Breast epithelium (tissue), 4 donors: ENCODE measurements around the gene DOCK10. TPM values are rescaled to one million over a fixed set of nuclear protein-coding genes. Genes with fewer than 3 reads are reported as not detected.

Experiments used
- DNase-seq, 2 donors: peaks; one replicate each; pipeline ENCODE4 v3.0.0-alpha.2; 2019; ENCODE audit warnings: low spot score in 2 of 2
- H3K27ac ChIP-seq, 2 donors: fragments of 200-600 bp; sonication (generic) in 1 of 2; one replicate each; pipeline ENCODE4 v1.5.1; 2016 to 2019; ENCODE audit warnings: mild to moderate bottlenecking in 1 of 2
- H3K27me3 ChIP-seq, 2 donors: fragments of 200-600 bp; sonication (generic) in 1 of 2; one replicate each; pipeline versions ENCODE4 v1.5.1 to v1.6.0; 2017 to 2019; ENCODE audit warnings: control low read depth in 1 of 2, mild to moderate bottlenecking in 1 of 2
- H3K36me3 ChIP-seq: fragments of 200-600 bp; one replicate; pipeline ENCODE4 v1.5.1; 2019
- H3K4me1 ChIP-seq, 2 donors: fragments of 200-600 bp; sonication (generic); one replicate each; pipeline ENCODE4 v1.5.1; 2016 to 2019; ENCODE audit warnings: control low read depth in 1 of 2
- H3K4me3 ChIP-seq, 3 donors: fragments of 200-600 bp; sonication (generic); 1 replicate in 2 of 3; 2 replicates in 1 of 3; pipeline ENCODE4 v1.5.1; 2016 to 2019; ENCODE audit warnings: mild to moderate bottlenecking in 3 of 3, moderate library complexity in 2 of 3
- H3K9me3 ChIP-seq, 2 donors: fragments of 200-600 bp; sonication (generic) in 1 of 2; one replicate each; pipeline ENCODE4 v1.5.1; 2016 to 2019; ENCODE audit warnings: control low read depth in 1 of 2
- POLR2A ChIP-seq: fragments of 450-650 bp; IDR thresholded peaks from one replicate; pipeline ENCODE4 v1.6.1; 2016; ENCODE audit warnings: antibody characterized with exemption, mild to moderate bottlenecking, moderate library complexity
- POLR2AphosphoS5 ChIP-seq, 3 donors: sonication (generic); formaldehyde crosslinking; IDR thresholded peaks; one replicate each; pipeline ENCODE4 v1.6.1; 2017; ENCODE audit warnings: antibody characterized with exemption in 3 of 3
- intact Hi-C: fragments of 100-400 bp; cut with DNase I; formaldehyde crosslinking; loops from one replicate; pipeline ENCODE4 v1.15.1; 2023; ENCODE audit warnings: low total_unique reads
- total RNA-seq, 3 donors: library from RNA; depleted of rRNA; stranded (reverse); fragments of >200 nt; gene quantifications; one replicate each; pipeline ENCODE4 v1.1.0, GENCODE V29; 2016
- TF ChIP-seq, protein P1 (sequence below), 3 donors: fragments of 450-650 bp; IDR thresholded peaks; one replicate each; pipeline ENCODE4 v1.5.1; 2016 to 2017; ENCODE audit warnings: antibody characterized with exemption in 3 of 3, mild to moderate bottlenecking in 3 of 3, moderate library complexity in 3 of 3

DOCK10 gene
- total RNA-seq, 3 donors from 2014 or later = 13.8 to 23.9 (median 15.4) TPM

- H3K27ac ChIP-seq = peak overlapping the region in 1 of 2 donors; percentile 21
- H3K27me3 ChIP-seq = no peaks in the 10 kb centered on the region
- intact Hi-C loops = loop anchor here (2.0 kb wide), 1 partner anchor 73 kb away; no protein-coding TSS in a partner anchor
- H3K4me1 ChIP-seq = no peaks in the 10 kb centered on the region
- H3K9me3 ChIP-seq = no peaks in the 10 kb centered on the region
- no peak for DNase-seq
- H3K36me3 ChIP-seq = no peaks in the 10 kb centered on the region
- TF ChIP-seq, protein P1, sequence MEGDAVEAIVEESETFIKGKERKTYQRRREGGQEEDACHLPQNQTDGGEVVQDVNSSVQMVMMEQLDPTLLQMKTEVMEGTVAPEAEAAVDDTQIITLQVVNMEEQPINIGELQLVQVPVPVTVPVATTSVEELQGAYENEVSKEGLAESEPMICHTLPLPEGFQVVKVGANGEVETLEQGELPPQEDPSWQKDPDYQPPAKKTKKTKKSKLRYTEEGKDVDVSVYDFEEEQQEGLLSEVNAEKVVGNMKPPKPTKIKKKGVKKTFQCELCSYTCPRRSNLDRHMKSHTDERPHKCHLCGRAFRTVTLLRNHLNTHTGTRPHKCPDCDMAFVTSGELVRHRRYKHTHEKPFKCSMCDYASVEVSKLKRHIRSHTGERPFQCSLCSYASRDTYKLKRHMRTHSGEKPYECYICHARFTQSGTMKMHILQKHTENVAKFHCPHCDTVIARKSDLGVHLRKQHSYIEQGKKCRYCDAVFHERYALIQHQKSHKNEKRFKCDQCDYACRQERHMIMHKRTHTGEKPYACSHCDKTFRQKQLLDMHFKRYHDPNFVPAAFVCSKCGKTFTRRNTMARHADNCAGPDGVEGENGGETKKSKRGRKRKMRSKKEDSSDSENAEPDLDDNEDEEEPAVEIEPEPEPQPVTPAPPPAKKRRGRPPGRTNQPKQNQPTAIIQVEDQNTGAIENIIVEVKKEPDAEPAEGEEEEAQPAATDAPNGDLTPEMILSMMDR (IDR thresholded peaks at IDR 0.05) = no peak
- TF ChIP-seq POLR2A = no peak
- no peak overlapping the region for H3K4me3 ChIP-seq
Observed at GRCh38 chr2:224850081-224850480, 192.2 kb downstream of the DOCK10 start.

- DNase-seq = peak in 1 of 2 donors; percentile 24
- Histone ChIP-seq H3K36me3 (no peaks in the 10 kb centered on the region), H3K4me1 (no peaks in the 10 kb centered on the region), H3K27ac (peak overlapping the region in 1 of 2 donors; percentile 21), H3K27me3 (no peaks in the 10 kb centered on the region), H3K9me3 (no peaks in the 10 kb centered on the region), H3K4me3 (no peak overlapping the region)
- intact Hi-C loops = no loop called here
- TF ChIP-seq POLR2AphosphoS5 (IDR thresholded peaks at IDR 0.05) = no peak
- TF ChIP-seq POLR2A = no peak
- TF ChIP-seq, protein P1 (IDR thresholded peaks at IDR 0.05) = peak in 1 of 3 donors; percentile 22
Observed at GRCh38 chr2:224849264-224849663, 193.0 kb downstream of the DOCK10 start.

- Histone ChIP-seq H3K27ac (no peak overlapping the region), H3K9me3 (no peaks in the 10 kb centered on the region), H3K27me3 (no peaks in the 10 kb centered on the region), H3K36me3 (no peaks in the 10 kb centered on the region), H3K4me3 (no peak overlapping the region), H3K4me1 (no peaks in the 10 kb centered on the region)
- intact Hi-C loops = no loop called here
- TF ChIP-seq POLR2AphosphoS5 (IDR thresholded peaks at IDR 0.05) (no peak), POLR2A (no peak)
- TF ChIP-seq, protein P1 (IDR thresholded peaks at IDR 0.05) = no peak
- DNase-seq = peak; percentile 62 to 69
Observed at GRCh38 chr2:224847961-224848850, 194.1 kb downstream of the DOCK10 start.

DNA sequence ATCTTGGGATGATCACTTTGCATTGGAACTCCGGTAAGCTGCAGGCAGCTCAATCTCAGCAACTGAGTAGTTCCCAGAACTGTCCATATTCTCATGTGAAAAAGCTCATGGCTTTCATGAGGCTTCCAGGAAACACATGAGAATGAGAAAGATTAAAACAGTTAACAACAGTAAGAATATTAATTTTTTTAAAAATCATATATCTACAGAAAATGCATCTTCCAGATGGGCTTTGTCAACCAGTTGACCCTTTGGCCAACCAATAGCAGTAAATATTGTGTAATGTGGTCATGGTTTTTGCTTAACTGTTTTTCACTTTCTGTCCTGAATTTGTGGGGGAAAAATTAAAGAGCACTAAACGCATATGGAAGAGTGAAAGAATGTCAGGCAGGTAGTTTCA, 194.9 kb downstream of the DOCK10 start:
- Histone ChIP-seq H3K36me3 (no peaks in the 10 kb centered on the region), H3K27me3 (no peaks in the 10 kb centered on the region), H3K9me3 (no peaks in the 10 kb centered on the region), H3K4me1 (no peaks in the 10 kb centered on the region), H3K4me3 (no peak overlapping the region), H3K27ac (no peak overlapping the region)
- intact Hi-C loops = no loop called here
- DNase-seq = no peak
- no peak for TF ChIP-seq POLR2AphosphoS5 (IDR thresholded peaks at IDR 0.05)
- no peak for TF ChIP-seq POLR2A
- TF ChIP-seq, protein P1 (IDR thresholded peaks at IDR 0.05) = no peak

DNA sequence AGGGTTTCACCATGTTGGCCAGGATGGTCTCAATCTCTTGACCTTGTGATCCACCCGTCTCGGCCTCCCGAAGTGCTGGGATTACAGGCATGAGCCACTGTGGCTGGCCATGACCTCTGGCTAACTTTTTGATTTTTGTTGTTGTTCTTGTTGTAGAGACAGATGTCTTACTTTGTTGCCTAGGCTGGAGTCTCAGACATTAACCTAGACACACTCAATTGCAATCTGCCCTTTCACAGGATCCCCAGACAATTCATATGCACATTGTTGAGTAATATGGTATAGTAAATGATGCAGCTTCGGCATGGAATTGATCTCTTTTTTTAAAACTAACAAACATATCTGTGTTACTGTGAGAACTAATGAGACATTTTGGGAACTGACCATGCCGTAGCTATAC, 195.6 kb downstream of the DOCK10 start:
- H3K27me3 ChIP-seq = no peaks in the 10 kb centered on the region
- no peaks in the 10 kb centered on the region for H3K9me3 ChIP-seq
- TF ChIP-seq POLR2A = no peak
- TF ChIP-seq, protein P1 (IDR thresholded peaks at IDR 0.05) = no peak
- no peak for TF ChIP-seq POLR2AphosphoS5 (IDR thresholded peaks at IDR 0.05)
- no peaks in the 10 kb centered on the region for H3K36me3 ChIP-seq
- DNase-seq = no peak
- H3K4me3 ChIP-seq = no peak overlapping the region
- no peak overlapping the region for H3K27ac ChIP-seq
- intact Hi-C loops = no loop called here
- no peaks in the 10 kb centered on the region for H3K4me1 ChIP-seq
